Neural progenitor cell (in vitro differentiated cells): ENCODE results near the gene SLC25A51.

Experiments
- CTCF ChIP-seq: fragments of 200-600 bp; sonication (generic); IDR thresholded peaks from 2 replicates; pipeline ENCODE4 v1.5.1; 2017; ENCODE audit warnings: antibody characterized with exemption, mild to moderate bottlenecking
- EZH2 ChIP-seq: fragments of 200-600 bp; sonication (generic); IDR thresholded peaks from 2 replicates; pipeline ENCODE4 v1.6.1; 2017; ENCODE audit warnings: antibody characterized with exemption, mild to moderate bottlenecking, moderate library complexity
- EZH2phosphoT487 ChIP-seq: fragments of 200-600 bp; sonication (generic); IDR thresholded peaks from 2 replicates; pipeline ENCODE4 v1.6.1; 2017; ENCODE audit warnings: antibody characterized with exemption

- TF ChIP-seq CTCF (no peak), EZH2 (no peak), EZH2phosphoT487 (no peak)
Measured at GRCh38 chr9:37936376-37936775, 32.4 kb upstream of the SLC25A51 start.
